ELF-1 (cell line): ENCODE results near the gene GFOD1.
"Not testable (repeated sequence)": the region's sequence is repeated elsewhere in the genome, so short reads cannot be mapped to it uniquely, and the experiment has no call there.

ENCODE experiments used
- DNase-seq: peaks from one replicate; pipeline ENCODE4 v3.0.0-alpha.2; 2016; ENCODE audit warnings: low read depth, low spot score

Gene GFOD1

GRCh38 chr6:13445005-13445743 lies 42.2 kb downstream of the GFOD1 start:
- peak; percentile 34 for DNase-seq

GRCh38 chr6:13444604-13445003 lies 42.8 kb downstream of the GFOD1 start:
- DNase-seq, result no peak

DNA sequence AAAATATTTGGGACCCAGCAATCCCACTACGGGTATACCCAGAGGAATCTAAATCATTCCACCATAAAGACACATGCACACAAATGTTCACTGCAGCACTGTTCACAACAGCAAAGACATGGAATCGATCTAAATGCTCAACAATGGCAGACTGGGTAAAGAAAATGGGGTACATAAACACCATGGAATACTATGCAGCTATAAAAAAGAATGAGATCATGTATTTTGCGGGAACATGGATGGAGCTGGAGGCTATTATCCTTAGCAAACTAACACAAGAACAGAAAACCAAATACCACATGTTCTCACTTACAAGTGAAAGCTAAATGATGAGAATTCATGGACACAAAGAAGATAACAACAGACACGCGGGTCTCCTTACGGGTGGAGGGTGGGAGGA lies 43.4 kb downstream of the GFOD1 start:
- DNase-seq, result not testable (repeated sequence)

DNA sequence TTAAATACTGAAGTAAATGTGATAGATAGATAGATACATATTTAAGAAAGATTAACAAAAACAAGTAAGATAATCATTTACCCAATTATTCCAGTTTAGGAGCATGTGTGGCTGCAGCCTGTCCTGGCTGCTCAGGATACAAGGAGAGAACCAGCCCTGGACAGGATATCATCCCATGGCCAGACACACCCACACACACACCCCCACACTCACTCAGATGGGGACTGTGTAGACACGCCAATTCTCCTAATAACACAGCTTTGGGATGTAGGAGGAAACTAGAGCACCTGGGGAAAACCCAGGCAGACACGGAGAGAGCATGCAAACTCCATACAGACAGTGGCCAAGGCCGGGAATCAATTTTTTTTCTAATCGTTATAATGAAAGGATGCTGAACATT lies 45.6 kb downstream of the GFOD1 start:
- DNase-seq, result no peak

DNA sequence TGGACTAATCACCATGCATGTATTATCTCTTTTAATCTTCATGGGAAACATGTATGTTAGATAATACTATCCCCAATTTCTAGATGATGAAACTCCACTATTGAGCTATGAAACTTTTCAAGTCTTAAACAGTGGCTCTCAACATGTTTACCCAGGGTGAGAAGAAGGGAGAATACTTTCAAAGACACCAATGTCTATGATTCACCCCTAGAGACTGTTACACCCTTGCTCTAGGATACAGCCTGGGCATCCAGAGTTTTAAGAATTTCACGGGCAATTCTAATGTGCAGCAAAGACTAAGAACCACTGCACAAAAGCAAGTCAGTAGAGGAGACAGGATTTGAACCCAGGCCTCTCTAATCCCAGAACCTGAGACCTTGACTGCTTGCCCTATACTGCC lies 47.8 kb downstream of the GFOD1 start:
- DNase-seq, result no peak

DNA sequence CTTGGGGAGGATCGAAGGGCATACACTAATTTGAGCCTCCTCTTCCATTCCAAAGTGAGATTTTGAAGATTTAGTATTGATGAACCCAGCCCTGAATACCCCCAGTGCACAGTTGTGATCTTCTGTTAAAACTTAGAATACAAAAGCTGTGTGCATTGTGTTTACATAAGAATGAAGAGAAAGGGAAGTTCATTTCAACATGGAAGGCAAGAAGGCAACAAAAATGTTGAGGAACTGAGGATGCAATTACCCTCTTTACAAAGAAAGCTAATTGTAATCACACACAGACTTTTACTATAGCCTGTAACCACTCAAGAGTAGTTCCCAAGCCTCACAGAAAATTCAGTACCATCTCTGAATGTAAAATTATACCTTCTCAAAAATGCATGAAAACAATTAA lies 49.3 kb downstream of the GFOD1 start:
- no peak for DNase-seq

- DNase-seq, result no peak
These were observed 50.0 kb downstream of the GFOD1 start for GRCh38 chr6:13437218-13437996.

DNA sequence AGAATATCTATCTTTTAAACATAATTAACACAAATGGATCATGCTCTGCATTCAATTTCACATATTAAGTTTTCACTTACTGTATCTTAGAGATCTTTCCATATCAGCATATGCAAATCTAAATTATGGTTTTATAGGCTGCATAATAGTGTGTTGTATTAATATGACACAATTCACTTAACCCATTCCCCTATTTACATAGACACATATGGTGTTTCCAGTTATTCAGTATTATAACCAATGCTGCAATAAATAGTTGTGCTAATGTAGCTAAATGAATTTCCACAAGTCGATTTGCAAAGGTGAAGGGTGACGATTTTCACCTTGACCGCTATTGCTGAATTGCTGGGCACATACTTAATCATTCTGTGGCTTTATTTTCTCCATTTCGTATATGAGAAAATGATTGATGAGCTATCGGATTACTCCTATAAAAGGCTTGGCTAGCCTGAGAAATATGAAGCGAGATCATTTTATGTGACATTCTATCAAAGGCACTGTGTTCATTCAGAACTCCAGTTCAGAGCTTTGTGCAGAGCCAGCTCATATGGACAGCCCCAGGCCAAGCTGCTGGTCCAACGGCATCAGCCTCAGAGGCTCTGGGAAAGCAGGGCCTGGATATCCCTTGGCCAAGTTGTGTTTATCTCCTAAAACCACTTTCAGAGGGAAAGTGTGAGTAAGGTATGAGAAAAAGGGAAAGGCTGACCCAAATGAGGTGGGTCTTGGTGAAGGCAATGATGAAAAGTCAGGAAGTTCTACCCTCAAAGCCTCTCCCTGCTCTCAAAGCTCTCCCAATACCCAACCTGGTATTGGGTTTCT lies 50.8 kb downstream of the GFOD1 start:
- no peak for DNase-seq

GRCh38 chr6:13435477-13436246 lies 51.7 kb downstream of the GFOD1 start:
- no peak for DNase-seq

DNA sequence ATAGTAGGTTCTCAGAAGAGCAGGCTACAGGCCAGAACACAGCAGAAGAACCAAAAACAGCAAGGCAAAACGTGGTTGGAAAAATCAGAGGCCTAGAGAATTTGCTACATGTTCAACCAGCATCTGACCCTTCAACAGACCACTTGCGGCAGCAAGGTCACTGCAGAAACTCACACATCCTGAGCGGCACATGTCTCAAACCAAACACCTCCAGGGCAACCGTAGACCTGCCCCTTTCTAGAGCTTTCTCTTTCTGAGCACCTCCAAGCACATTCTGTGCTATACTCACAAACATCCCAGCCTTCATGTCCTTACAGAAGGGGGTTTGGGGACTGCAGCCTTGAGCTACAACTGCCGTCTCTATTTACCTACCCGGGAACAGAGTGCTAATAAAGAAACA lies 52.6 kb downstream of the GFOD1 start:
- DNase-seq, result no peak

DNA sequence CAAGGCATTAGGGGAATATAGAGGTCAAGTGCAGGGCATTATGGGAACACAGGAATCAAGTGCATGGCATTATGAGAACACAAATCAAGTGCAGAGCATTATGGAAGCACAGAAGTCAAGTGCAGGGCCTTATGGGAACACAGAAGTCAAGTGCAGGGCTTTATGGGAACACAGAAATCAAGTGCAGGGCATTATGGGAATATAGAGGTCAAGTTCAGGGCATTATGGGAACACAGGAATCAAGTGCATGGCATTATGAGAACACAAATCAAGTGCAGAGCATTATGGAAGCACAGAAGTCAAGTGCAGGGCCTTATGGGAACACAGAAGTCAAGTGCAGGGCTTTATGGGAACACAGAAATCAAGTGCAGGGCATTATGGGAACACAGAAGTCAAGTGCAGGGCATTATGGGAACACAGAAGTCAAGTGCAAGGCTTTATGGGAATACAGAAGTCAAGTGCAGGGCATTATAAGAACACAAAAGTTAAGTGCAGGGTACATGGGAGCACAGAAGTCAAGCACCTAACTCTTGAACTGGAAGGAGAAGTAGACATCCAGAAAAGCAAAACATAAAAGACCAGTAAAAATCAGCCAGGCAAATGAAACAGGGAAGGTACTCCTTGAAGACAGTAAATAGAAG lies 53.1 kb downstream of the GFOD1 start:
- DNase-seq, result not testable (repeated sequence)

- no peak for DNase-seq
These were observed 53.7 kb downstream of the GFOD1 start for GRCh38 chr6:13433709-13434121.

GRCh38 chr6:13432526-13433184 lies 54.7 kb downstream of the GFOD1 start:
- no peak for DNase-seq

GRCh38 chr6:13431861-13432465 lies 55.4 kb downstream of the GFOD1 start:
- no peak for DNase-seq

- DNase-seq, result no peak
These were observed 56.2 kb downstream of the GFOD1 start for GRCh38 chr6:13431059-13431656.

GRCh38 chr6:13429406-13429753 lies 58.0 kb downstream of the GFOD1 start:
- DNase-seq, result no peak

DNA sequence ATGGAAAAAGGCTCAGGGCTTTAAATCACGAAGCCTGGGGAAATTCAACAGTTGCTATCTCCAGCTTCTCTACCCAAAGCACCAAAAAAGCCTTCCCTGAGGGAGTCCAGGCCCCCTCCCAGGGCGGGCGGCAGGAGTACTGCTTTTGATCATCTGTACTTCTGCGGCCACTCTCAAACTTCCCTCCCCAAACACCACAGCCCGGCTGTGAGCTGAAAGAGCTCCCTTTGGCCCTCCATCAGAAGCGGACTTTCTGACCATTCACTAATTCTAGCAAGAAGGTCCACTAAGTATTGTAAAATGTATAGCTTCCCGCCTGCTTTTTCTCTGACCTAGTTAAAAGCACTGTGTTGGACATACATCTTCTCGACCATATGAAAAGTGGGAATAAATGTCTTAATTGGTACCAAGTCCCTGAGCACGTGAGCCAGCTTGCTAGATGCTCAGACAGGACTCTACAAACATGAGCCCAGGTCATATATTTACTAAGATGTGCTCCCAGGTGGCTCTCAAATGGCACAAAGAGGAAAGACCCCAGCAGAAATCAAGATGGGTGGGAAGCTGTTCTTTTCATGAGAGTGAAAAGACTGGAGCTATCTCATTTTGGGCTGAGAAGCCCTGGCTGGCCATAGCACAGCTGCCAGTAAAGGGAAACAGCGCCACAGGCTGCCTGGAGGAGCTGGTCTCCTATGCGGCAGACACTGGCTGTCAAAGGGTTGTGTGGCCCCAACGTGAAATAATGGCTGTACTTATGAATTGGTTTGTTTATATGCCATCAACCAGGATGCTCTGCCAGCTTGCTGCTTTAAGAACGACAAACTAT lies 58.6 kb downstream of the GFOD1 start:
- DNase-seq, result peak; percentile 64

DNA sequence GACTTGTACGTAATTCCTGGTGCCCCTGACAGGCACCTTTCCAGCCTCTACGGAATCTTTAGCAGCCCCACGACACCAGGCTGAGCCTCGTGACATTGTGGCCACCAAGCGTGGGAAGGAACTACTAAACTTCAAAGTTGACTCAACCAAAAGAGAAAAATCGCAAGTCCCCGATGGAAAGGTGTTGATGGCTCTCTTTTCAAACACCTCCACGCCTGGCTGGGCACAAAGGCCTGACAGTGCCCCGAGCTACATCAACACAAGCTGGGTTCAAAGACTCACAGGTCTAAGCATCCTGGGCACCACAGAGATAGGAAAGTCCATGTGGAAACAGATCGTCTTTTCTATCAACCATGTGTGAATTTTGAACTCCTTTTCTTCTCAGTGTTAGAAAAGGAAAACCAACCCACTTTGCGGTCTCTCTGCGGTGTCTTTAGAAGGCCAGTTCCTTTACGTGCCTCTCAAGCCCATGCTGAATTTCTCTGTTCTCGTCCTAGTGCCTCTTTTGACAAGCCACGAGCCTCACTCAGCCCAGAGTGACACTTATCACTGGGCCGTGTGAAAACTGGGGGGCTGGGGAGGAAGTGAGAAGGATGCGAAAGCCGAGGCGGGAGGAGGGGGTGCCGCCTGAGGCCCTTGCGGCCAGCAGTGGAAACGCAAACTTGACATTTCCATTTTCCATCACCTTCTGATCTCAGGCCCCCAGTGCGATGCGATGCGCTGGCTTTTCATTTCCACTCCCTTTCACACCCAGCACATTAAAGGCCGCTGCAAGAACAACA lies 59.4 kb downstream of the GFOD1 start:
- peak; percentile 47 for DNase-seq
